ENCODE results near the gene IBA57.

- TF ChIP-seq, protein P1, sequence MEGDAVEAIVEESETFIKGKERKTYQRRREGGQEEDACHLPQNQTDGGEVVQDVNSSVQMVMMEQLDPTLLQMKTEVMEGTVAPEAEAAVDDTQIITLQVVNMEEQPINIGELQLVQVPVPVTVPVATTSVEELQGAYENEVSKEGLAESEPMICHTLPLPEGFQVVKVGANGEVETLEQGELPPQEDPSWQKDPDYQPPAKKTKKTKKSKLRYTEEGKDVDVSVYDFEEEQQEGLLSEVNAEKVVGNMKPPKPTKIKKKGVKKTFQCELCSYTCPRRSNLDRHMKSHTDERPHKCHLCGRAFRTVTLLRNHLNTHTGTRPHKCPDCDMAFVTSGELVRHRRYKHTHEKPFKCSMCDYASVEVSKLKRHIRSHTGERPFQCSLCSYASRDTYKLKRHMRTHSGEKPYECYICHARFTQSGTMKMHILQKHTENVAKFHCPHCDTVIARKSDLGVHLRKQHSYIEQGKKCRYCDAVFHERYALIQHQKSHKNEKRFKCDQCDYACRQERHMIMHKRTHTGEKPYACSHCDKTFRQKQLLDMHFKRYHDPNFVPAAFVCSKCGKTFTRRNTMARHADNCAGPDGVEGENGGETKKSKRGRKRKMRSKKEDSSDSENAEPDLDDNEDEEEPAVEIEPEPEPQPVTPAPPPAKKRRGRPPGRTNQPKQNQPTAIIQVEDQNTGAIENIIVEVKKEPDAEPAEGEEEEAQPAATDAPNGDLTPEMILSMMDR (IDR thresholded peaks at IDR 0.05 in 4 of 5, conservative IDR thresholded peaks at IDR 0.05 in 1 of 5) = no peak
- TF ChIP-seq POLR2A (IDR thresholded peaks at IDR 0.05) = no peak
Measured at GRCh38 chr1:228224198-228225164, 58.9 kb downstream of the IBA57 start.
